GM15510 (cell line): ENCODE results near the gene NUDT16.

ENCODE experiments used
- POLR2A ChIP-seq: IDR thresholded peaks from 3 replicates; pipeline ENCODE4 v1.6.1; 2011; ENCODE audit warnings: borderline replicate concordance; ENCODE audit not compliant: insufficient read length; ENCODE audit errors: extremely low read depth

The NUDT16 gene

GRCh38 chr3:131417751-131418150, 36.2 kb downstream of the NUDT16 start:
- no peak for TF ChIP-seq POLR2A

- no peak for TF ChIP-seq POLR2A
Observed at GRCh38 chr3:131421301-131421700, 39.7 kb downstream of the NUDT16 start.

DNA sequence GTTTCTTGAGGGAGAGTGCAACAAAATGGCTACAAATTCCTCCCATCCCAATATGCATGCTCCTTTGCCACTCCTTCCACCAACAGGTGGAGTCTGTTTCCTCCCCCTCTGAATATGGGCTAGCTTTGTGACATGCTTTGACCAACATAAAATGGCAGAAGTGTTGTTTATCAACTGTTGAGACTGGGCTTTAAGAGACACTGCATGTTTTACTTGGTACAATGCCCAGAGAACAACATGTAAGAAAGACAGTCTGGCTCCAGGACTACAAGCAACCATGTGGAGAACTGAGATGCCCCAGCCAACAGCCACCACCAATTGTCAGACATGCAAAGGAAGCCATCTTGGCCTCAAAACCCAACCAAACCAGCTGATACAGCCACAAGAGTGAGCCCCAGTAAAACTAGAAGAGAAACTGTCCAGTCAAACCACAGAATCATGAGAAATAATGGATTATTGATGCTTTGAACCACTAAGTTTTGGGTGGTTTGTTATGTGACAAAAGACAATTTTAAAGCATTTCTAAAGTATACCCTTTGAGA, 40.5 kb downstream of the NUDT16 start:
- TF ChIP-seq POLR2A, result no peak

DNA sequence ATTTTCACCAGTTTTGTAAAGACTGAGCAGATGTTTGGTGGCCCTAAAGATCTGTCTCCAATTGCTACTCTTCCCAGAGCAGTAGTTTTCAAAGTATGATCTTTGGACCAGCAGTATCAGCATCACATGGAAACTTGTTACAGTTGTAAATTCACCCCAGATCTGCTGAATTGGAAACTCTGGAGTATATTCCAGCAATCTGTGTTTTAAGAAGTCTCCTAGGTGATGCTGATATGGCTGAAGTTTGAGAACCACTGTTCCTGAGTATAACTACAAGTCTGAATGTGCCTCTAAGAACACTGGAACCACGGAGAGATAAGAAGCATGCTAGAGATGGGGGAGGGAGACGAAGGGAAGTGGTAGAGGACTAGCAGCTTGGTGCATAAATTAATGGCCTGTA, 45.7 kb downstream of the NUDT16 start:
- no peak for TF ChIP-seq POLR2A

DNA sequence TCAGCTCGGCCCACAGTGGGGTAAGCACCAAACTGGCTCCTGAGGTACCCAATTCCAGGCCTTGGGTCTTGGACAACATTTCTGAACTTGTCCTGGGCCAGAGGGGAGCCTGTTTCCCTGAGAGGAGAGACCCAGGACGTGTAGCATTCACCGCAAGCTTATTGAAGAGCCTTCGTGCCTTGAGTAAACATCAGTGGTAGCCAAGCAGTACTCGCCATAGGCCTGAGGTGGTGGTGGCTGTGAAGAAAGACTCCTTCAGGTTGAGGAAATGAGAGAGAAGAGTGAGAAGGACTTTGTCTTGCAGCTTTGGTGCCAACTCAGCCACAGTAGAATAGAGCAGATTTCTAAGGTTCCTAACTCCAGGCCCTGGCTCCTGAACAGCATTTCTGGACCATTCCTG, 50.2 kb downstream of the NUDT16 start:
- TF ChIP-seq POLR2A, result no peak

DNA sequence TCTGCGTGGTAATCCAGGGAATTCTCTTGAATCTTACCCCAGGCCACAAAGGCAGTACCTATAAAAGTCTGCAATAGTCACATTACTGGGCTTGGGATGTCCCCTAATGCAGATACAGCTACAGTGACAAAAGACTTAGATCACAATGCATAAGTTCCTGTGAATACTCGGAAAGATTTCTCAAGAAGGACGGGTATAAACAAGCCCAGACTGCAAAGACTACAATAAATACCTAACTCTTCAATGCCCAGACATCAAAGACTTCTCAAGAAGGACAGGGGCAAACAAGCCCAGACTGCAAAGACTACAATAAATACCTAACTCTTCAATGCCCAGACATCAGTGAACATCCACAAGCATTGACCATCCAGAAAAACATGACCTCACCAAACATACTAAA, 50.9 kb downstream of the NUDT16 start:
- TF ChIP-seq POLR2A, result no peak

GRCh38 chr3:131435000-131435399, 53.4 kb downstream of the NUDT16 start:
- no peak for TF ChIP-seq POLR2A
